GM12865 (cell line): Measurements from ENCODE around the gene ITFG2.

Experiments
- DNase-seq: peaks from one replicate; pipeline ENCODE4 v3.0.0; 2010; ENCODE audit warnings: low read depth
- H3K4me3 ChIP-seq: 2 replicates; pipeline ENCODE4 v1.5.1; 2011; ENCODE audit warnings: mild to moderate bottlenecking, low read depth, low read length, control low read depth
- TF ChIP-seq, protein P1 (sequence below): IDR thresholded peaks from 2 replicates; pipeline ENCODE4 v1.5.1; 2011; ENCODE audit warnings: low read length, control low read depth, low read depth, inconsistent platforms; ENCODE audit not compliant: insufficient read depth; ENCODE audit errors: missing control alignments

Gene ITFG2

DNA sequence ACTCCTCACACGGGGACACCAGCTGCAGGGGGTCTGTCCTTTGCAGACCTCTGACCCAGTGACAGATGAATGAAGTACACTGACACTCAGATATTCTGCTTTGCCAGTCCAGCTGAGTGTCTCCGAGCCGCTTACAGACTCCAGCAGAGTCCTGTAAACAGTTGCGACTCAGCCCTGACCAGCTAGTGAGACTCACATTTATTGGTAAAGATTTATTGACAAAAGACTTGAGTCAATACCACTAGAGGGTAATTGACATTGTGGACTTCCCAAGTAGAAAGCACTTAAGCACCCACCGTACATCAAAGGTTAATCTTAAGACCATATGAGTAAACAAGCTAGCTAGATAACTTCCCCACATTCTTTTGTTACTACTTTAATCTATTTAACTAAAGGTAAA is 27.5 kb upstream of the ITFG2 start:
- H3K4me3 ChIP-seq: no peak overlapping the region
- no peak for DNase-seq
- TF ChIP-seq, protein P1, sequence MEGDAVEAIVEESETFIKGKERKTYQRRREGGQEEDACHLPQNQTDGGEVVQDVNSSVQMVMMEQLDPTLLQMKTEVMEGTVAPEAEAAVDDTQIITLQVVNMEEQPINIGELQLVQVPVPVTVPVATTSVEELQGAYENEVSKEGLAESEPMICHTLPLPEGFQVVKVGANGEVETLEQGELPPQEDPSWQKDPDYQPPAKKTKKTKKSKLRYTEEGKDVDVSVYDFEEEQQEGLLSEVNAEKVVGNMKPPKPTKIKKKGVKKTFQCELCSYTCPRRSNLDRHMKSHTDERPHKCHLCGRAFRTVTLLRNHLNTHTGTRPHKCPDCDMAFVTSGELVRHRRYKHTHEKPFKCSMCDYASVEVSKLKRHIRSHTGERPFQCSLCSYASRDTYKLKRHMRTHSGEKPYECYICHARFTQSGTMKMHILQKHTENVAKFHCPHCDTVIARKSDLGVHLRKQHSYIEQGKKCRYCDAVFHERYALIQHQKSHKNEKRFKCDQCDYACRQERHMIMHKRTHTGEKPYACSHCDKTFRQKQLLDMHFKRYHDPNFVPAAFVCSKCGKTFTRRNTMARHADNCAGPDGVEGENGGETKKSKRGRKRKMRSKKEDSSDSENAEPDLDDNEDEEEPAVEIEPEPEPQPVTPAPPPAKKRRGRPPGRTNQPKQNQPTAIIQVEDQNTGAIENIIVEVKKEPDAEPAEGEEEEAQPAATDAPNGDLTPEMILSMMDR: no peak

DNA sequence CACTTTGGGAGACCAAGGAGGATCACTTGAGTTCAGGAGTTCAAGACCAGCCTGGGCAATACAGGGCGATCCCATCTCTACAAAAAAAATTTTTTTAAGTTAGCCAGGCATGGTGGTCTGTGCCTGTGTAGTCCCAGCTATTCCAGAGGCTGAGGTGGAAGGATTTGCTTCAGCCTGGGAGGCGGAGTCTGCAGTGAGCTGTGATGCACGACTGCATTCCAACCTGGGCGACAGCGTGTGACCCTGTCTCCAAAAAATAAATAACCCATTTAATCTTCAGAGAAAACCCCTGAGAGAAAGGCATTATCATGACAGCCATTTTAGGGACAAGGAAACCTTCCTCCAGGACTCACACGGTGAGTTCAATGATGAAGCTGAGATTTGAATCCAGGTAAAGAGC is 21.4 kb upstream of the ITFG2 start:
- no peak for DNase-seq
- H3K4me3 ChIP-seq: no peak overlapping the region
- TF ChIP-seq, protein P1: no peak

DNA sequence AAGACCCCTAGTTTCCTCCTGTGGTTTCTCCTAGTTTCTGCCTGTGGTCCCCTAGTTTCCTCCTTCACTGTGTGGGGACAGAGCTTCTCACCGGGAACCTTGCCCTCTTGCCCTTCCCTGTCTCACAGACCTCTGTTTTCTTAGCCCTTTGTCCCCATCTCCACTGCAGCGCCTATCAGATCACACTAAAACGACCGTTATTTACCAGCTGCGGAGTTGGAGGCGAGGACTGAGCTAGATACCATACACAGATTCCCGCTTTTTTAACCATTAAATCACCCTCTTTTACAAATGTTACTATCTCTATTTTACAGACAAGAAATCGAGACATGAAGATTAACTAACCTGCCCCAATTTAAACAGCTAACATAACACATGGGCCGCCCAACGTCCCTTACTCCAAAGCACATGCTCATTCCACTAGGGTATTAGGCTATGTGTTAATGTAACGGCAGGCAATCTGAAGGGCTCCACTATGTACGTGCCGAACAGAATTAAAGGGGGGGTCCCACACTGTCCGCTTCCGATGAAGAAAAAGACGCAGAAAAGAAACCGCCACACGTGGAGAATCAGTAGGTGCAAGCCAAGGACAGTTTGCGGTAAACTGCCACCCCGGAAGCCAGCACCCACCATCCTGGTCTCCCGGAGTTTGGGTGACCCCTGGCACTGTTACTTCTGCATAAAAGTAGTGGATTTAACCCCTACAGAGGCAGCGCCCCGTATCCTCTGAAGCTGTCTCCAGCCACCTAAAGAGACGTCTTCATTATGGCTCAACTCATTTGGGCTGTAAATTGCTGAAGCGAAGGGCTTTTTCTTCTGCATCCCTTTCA is 19.6 kb upstream of the ITFG2 start:
- no peak overlapping the region for H3K4me3 ChIP-seq
- TF ChIP-seq, protein P1: no peak
- no peak for DNase-seq

DNA sequence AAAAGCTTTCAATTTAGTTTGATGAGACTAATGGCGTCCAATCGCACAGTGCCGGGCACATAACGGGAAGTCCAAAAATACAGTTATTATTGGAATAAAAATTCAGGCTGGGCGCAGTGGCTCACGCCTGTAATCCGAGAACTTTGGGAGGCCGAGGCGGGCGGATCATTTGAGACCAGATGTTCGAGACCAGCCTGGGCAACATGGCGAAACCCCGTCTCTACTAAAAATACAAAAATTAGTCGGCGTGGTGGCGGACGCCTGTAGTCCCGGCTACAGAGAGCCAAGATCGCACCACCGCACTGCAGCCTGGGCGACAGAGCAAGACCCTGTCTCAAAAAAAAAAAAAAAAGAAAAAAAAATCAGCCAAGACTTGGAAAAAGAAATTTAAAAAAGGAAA is 18.9 kb upstream of the ITFG2 start:
- TF ChIP-seq, protein P1: no peak
- no peak overlapping the region for H3K4me3 ChIP-seq
- DNase-seq: no peak

DNA sequence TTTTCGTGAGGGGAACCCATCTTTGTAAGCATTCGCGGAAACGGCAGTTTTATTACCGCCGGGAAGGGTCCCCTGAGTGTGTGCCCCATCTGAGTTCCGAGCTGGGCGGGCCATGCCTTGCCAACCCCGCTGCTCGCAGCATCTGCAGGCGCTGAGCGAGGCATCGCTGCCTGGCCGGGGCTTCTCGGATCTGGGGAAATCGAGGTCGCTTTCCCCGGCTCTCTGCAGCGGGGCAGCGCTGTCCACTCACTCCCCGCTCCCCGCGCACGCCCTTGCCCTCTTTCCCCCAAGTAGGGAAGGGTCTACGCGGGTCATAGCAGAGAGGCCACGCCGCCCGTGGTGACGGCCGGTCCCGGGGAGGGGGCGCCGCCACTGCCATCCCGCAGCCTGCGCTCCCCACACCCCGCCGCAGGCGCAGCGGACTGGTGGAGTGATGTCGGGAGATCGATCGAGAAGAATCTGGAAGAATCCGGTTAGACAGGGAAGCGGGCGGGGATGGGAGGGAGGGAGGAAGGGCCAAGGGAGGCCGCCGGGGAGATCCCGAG is 18.2 kb upstream of the ITFG2 start:
- TF ChIP-seq, protein P1: no peak
- DNase-seq: peak; percentile 18
- peak overlapping the region; percentile 89 for H3K4me3 ChIP-seq

DNA sequence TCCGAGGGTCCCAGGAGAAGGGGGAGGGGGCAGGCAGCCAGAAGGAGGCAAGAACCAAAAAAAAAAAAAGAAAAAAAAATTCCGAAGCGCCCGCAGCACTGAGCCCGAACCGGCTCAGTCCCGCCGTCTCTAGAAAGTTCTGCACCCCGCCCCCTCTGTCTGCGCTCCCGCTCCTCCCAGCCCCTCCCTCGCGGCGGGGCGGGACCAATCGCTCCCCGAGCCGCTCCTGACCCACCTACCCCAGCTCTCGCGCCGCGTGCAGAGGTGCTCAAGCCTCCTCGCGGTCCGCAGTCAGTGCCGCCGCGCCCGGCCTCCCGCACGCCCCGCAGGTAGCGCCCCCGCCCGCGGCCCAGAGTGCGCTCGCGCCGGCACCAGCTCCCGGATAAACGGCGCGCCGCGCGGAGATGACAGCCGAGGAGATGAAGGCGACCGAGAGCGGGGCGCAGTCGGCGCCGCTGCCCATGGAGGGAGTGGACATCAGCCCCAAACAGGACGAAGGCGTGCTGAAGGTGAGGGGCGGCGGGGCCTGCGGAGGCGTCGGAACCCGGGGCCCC is 17.7 kb upstream of the ITFG2 start, which contains the start of gene FKBP4:
TSS of gene FKBP4 (plus strand) at position 235 of the 554 bp plus-strand sequence. CDS start at position 405, 170 bp downstream.
- TF ChIP-seq, protein P1: no peak
- peak; percentile 91 for DNase-seq
- H3K4me3 ChIP-seq: peak within 1 kb of the TSS; percentile 89
